ENCODE data around the gene DNPH1. TPM values are rescaled to one million over a fixed set of nuclear protein-coding genes. Genes with fewer than 3 reads are reported as not detected.

The DNPH1 gene
- total RNA-seq, 1 experiment from 2014 or later, result 19.3 TPM

- peak; percentile 64 for DNase-seq (ENCODE audit: low read depth)
These were observed 17.2 kb upstream of the DNPH1 start for GRCh38 chr6:43246301-43247113.

- DNase-seq (ENCODE audit: low read depth), result no peak
These were observed 14.5 kb upstream of the DNPH1 start for GRCh38 chr6:43243664-43244321.

GRCh38 chr6:43242908-43243663, 13.8 kb upstream of the DNPH1 start, which contains the start of gene TTBK1:
Gene TTBK1 (plus strand): TSS chr6:43243481. CDS start chr6:43246661, 3,180 bp downstream.
- DNase-seq (ENCODE audit: low read depth), result no peak

GRCh38 chr6:43241446-43241845, 12.2 kb upstream of the DNPH1 start:
- DNase-seq (ENCODE audit: low read depth), result no peak

GRCh38 chr6:43240950-43241349, 11.7 kb upstream of the DNPH1 start:
- DNase-seq (ENCODE audit: low read depth), result no peak

GRCh38 chr6:43239054-43239453, 9.8 kb upstream of the DNPH1 start:
- DNase-seq (ENCODE audit: low read depth), result no peak

- DNase-seq (ENCODE audit: low read depth), result no peak
These were observed 6.6 kb upstream of the DNPH1 start for GRCh38 chr6:43235841-43236240.

GRCh38 chr6:43231735-43232450, 2.6 kb upstream of the DNPH1 start:
- no peak for DNase-seq (ENCODE audit: low read depth)

- DNase-seq (ENCODE audit: low read depth), result no peak
These were observed 1.8 kb upstream of the DNPH1 start for GRCh38 chr6:43231053-43231452.

- no peak for DNase-seq (ENCODE audit: low read depth)
These were observed 731 bp upstream of the DNPH1 start for GRCh38 chr6:43229803-43230620.

- no peak for DNase-seq (ENCODE audit: low read depth)
These were observed 3.0 kb downstream of the DNPH1 start for GRCh38 chr6:43226192-43226851.

GRCh38 chr6:43223175-43223574, 6.1 kb downstream of the DNPH1 start:
- DNase-seq (ENCODE audit: low read depth), result no peak

- no peak for DNase-seq (ENCODE audit: low read depth)
These were observed 6.7 kb downstream of the DNPH1 start for GRCh38 chr6:43222418-43223059.

- DNase-seq (ENCODE audit: low read depth), result peak; percentile 50
These were observed 8.0 kb downstream of the DNPH1 start for GRCh38 chr6:43221046-43221972.

GRCh38 chr6:43220439-43220951, 8.8 kb downstream of the DNPH1 start:
- no peak for DNase-seq (ENCODE audit: low read depth)

GRCh38 chr6:43219814-43220213, 9.5 kb downstream of the DNPH1 start:
- no peak for DNase-seq (ENCODE audit: low read depth)

GRCh38 chr6:43219119-43219518, 10.2 kb downstream of the DNPH1 start:
- no peak for DNase-seq (ENCODE audit: low read depth)

- no peak for DNase-seq (ENCODE audit: low read depth)
These were observed 11.9 kb downstream of the DNPH1 start for GRCh38 chr6:43217351-43217750.
